Endometrium (tissue), 2 donors: Measurements from ENCODE around the gene CTAGE15.
"Not testable (repeated sequence)": the region's sequence is repeated elsewhere in the genome, so short reads cannot be mapped to it uniquely, and the experiment has no call there.

ENCODE experiments used
- FAIRE-seq: peaks from 2 replicates; lab custom pipeline; 2012; peaks lifted over from hg19 to GRCh38; lab: Jason Lieb, UNC
- donor health status: control.
- donor health status: control.

Gene CTAGE15

DNA sequence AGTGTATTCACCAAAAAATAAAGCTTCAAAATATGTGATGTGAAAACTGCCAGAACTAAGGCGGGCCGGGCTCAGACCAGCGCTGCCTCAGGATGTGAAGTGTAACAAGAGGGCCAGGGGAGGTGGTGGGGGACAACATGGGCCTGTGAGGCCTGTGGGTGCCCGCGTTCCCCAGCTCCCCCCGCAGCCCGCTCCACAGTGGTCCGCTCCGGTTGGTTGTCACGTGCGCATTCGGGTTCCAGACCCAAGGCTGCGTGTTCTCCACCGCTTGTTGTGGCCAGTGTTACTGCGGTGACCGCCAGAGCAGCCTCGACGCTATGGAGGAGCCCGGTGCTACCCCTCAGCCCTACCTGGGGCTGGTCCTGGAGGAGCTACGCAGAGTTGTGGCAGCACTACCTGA, at the start of gene CTAGE15:
TSS of gene CTAGE15 (plus strand) at position 301 of the 400 bp plus-strand sequence. CDS start at position 318, 17 bp downstream.
- not testable (repeated sequence) for FAIRE-seq

- FAIRE-seq, result not testable (repeated sequence)
Observed at GRCh38 chr7:143522309-143522916, 49.2 kb upstream of the CTAGE15 start.

GRCh38 chr7:143531169-143531926, 40.3 kb upstream of the CTAGE15 start:
- FAIRE-seq, result not testable (repeated sequence)

DNA sequence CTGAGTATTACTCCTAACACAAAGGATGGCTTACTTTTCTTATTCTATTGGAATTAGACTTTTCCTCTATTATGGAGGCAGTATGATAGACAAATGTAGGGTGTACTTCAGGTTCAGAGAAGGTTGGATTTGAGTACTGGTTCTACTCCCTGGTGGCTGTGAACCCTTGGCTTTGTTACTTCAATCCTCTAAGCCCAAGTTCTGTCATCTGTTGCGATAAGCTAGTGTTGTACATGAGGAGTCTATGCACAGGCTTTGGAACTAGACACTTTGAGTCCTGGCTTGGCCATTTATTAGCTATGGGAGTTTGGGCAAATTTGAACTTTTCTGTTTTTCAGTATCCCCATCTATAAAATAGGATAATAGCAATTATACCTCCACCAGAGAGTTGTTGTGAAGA, 39.7 kb upstream of the CTAGE15 start:
- FAIRE-seq, result not testable (repeated sequence)

DNA sequence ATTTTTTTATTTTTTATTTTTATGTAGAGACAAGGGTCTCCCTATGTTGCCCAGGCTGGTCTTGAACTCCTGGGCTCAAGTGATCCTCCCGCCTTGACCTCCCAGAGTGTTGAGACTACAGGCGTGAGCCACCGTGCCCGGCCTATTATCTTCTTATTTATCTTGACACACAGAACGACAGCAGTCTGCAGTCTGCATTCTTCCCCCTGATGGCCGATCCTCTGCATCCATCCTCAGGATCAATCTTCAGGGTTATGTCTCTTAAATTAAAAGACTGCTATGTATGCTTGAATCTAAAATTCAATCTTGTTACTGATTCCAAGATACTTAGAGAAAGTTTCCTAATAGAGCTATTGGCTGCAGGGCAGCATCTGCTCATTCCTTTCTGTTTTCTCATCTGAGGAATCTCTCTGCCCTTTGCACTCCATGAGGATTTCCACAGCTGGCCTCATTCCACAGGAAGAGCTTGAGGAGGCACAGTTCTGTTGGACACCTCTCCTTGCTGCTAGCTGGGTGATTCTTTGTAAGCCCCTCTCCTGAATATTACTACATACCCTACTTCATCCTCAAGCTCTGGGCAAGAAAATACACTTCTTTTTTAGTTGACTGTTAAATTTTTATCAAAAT, 38.3 kb upstream of the CTAGE15 start:
- FAIRE-seq, result peak; percentile 65

- FAIRE-seq, result not testable (repeated sequence)
Observed at GRCh38 chr7:143536443-143536842, 35.2 kb upstream of the CTAGE15 start.

GRCh38 chr7:143543288-143544038, 28.1 kb upstream of the CTAGE15 start:
- not testable (repeated sequence) for FAIRE-seq

DNA sequence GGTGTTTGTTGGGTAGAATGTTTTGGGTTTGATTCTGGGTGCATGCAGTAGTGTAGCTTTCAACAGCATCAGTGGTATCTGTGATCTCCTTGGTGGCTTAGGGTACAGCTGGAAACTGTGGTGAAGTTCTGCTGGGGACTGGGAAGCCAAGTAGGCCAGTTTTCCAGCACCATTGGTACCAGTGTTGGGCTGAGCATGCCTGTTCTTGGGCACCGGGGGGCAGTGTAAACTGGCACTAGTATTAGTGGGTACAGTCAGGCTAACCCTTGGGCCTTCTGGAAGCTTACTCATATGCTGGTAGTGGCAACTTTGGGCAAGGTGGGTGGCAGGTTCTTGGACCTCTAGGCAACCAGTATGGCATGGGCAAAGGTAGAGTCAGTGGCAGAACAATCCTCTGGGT, 15.6 kb upstream of the CTAGE15 start:
- FAIRE-seq, result not testable (repeated sequence)

GRCh38 chr7:143563306-143563705, 8.3 kb upstream of the CTAGE15 start:
- FAIRE-seq, result peak; percentile 95

DNA sequence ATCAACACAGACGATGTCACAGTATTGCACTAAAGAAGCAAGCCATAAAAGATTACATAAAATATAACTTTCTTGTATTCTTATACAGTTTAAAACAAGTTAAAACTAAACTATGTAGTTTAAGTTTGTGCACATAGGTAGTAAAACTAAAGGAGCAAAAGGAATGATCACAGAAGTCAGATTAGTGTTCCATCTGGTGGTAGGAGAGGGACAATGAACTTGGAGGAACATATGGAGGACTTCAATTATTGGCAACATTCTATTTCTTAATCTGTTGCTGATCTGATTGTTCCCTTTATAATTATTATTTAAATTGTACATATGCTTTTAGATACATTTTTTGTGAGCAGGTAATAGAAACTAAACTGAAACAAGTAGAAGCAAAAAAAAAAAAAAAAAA, 5.6 kb upstream of the CTAGE15 start:
- FAIRE-seq, result peak; percentile 41

DNA sequence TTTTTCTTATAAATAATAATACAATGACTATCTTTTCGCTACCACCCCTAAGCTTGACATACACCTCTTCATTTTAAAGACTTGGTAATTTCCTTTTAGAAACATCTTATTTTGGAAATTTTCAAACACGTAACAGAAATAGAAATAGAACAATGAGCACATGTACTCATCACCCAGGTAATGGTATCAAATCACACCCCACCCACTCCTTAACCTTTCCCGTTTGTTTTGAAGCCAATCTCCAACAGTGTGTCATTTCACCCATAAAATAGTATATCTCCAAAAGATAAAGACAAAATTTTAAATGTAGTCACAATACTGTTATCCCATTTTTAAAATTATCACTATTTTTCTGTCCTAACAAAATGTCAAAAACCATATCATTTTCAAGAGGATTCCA, 16.6 kb downstream of the CTAGE15 start:
- FAIRE-seq, result not testable (repeated sequence)

GRCh38 chr7:143589897-143590296, 18.3 kb downstream of the CTAGE15 start:
- not testable (repeated sequence) for FAIRE-seq

DNA sequence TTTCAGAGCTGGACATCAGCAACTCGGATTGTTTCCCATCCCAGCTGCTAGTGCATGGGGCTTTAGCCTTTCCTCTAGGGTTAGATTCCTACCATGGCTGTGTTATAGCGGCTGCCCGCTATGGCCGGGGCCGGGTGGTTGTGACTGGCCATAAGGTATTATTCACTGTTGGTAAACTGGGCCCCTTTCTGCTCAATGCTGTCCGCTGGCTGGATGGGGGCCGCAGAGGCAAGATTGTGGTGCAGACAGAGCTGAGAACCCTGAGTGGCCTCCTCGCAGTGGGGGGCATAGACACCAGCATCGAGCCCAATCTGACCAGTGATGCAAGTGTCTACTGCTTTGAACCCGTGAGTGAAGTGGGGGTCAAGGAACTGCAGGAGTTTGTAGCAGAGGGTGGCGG, 26.5 kb downstream of the CTAGE15 start:
- not testable (repeated sequence) for FAIRE-seq

DNA sequence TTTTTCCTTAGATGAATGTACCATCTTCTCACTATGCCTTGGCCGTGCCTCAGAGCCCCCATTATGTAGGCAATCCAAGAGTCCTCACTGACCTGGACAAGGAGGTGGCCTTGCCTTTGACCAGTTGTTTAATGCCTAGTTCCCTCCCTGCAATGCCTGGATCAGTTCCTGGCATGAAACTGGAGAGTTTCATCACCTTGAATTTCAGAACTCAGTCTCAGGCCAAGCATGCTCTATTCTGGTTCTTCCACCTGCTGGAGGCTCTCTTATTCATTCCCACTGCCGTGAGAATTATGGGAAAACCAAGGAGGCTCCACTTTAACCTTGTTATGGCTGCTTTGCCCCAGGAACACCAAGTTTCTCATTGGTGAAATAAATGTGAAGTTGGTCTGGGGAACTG, 31.9 kb downstream of the CTAGE15 start:
- not testable (repeated sequence) for FAIRE-seq

- FAIRE-seq, result not testable (repeated sequence)
Observed at GRCh38 chr7:143606088-143606487, 34.5 kb downstream of the CTAGE15 start.

DNA sequence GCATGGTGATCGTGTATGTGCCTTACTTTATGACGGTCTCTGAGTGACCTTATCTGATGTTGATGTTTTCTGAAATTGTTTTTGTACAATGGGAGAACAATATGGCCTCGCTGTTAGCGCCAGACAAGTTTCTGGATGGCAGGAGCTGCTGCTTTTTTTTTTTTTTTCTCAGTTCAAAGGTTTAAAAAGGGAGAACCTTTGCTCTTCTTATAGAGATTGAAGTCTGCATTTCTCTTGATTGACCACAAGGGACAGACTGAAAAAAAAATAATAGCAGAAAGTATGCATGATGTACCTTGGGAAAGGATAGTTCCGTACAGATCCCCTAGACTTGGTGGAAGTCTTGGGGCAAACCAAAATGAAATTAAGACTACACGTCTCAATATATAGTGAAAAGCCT, 43.9 kb downstream of the CTAGE15 start:
- FAIRE-seq, result not testable (repeated sequence)

- FAIRE-seq, result not testable (repeated sequence)
Observed at GRCh38 chr7:143617204-143617603, 45.6 kb downstream of the CTAGE15 start.

- not testable (repeated sequence) for FAIRE-seq
Observed at GRCh38 chr7:143620058-143620457, 48.5 kb downstream of the CTAGE15 start.

GRCh38 chr7:143620646-143621045, 49.0 kb downstream of the CTAGE15 start, which contains the start of gene TCAF2:
TSS of gene TCAF2 (plus strand) at chr7:143620974.
- FAIRE-seq, result not testable (repeated sequence)

DNA sequence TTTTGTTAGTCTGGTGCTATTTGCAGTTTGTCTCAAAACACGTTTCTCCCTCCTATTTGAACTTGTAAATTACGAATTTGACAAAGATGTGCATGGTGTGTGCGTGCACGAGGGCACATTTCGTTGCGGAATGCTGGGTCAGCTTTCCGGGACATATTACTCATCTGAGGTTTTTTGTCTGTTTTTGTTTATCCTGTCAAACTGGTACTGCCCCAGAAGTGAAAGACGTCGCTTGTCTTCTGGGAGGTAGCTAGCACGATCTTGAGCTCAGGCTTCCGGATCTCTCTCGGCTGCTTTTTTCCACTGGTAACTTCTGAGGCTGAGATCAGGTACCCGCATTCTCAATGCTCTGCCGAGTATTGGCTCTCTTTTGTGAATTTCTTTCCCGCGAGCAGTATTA, 49.6 kb downstream of the CTAGE15 start:
- FAIRE-seq, result not testable (repeated sequence)

GRCh38 chr7:143622130-143622529, 50.5 kb downstream of the CTAGE15 start:
- FAIRE-seq, result not testable (repeated sequence)
